ENCODE measurements around the gene RBM26.

- TF ChIP-seq CTCF (IDR thresholded peaks at IDR 0.05) (no peak), POLR2AphosphoS5 (IDR thresholded peaks at IDR 0.05) (no peak)
Measured at GRCh38 chr13:79386125-79386826, 19.8 kb downstream of the RBM26 start.
